Rectal smooth muscle tissue (tissue), 1 donor: ENCODE results near the gene MYO1E.
"Not testable (repeated sequence)": the region's sequence is repeated elsewhere in the genome, so short reads cannot be mapped to it uniquely, and the experiment has no call there.

Experiments used
- H3K27ac ChIP-seq: one replicate; pipeline ENCODE4 v1.7.0; 2013; ENCODE audit warnings: low read depth, low read length, inconsistent platforms
- H3K27me3 ChIP-seq: one replicate; pipeline ENCODE4 v1.7.0; 2013; ENCODE audit warnings: low read length; ENCODE audit not compliant: control insufficient read depth, insufficient read depth
- H3K36me3 ChIP-seq: one replicate; pipeline ENCODE4 v1.7.0; 2013; ENCODE audit warnings: low read length; ENCODE audit not compliant: control insufficient read depth, insufficient read depth
- H3K4me1 ChIP-seq: one replicate; pipeline ENCODE4 v1.7.0; 2013; ENCODE audit warnings: low read length; ENCODE audit not compliant: control insufficient read depth, insufficient read depth
- H3K4me3 ChIP-seq: one replicate; pipeline ENCODE4 v1.7.0; 2013; ENCODE audit warnings: low read length
- H3K9ac ChIP-seq: one replicate; pipeline ENCODE4 v1.7.0; 2013; ENCODE audit warnings: low read length

Gene MYO1E

DNA sequence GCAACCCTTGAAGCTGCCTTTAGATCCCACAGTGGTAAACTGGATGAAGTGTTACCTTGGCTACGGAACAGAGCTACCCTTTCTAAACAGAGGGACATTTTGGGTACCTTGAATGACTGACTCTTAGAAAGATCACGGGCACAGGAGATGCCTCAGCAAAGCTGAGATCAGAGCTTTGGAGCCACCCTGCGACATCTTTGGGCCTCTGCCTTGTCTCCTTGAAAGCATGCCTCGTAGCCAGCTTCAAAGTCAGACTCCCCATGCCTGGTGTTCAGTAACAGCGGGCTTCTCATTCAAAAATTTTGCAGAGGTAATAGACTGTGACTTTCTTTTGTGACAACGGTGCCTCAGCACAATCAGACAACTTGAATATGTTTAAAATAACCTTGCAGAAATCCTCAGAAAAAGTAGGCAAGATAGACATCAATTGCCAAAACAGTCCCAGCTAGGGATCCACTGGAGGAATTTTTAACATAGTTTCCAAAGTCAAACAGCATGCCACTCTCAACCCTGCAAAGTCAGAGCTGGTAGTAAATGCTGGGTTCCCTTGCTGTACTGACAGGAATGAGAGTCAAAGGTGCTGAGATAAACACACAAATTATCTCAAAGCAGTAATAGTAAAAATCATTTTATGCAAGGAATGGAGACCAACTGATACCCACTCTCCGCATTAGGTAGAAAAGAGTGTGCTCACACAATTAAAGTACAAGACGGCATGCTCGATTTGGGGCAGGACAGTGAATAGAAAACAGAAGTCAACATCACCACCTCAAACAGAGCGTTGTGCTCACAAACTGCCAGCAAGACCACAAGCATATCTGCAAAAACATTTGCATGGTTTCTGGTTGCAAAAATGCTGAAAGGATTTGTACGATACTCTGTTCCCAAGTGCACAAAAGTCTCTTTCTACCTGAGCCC is 82.1 kb downstream of the MYO1E start:
- H3K36me3 ChIP-seq = no peaks in the 10 kb centered on the region
- H3K4me1 ChIP-seq = no peaks in the 10 kb centered on the region
- no peaks in the 10 kb centered on the region for H3K27me3 ChIP-seq
- no peak overlapping the region for H3K27ac ChIP-seq
- H3K4me3 ChIP-seq = no peak overlapping the region
- no peak overlapping the region for H3K9ac ChIP-seq

GRCh38 chr15:59289574-59289973 is 83.1 kb downstream of the MYO1E start:
- Histone ChIP-seq H3K4me3 (no peak overlapping the region), H3K27me3 (no peaks in the 10 kb centered on the region), H3K36me3 (no peaks in the 10 kb centered on the region), H3K27ac (no peak overlapping the region), H3K9ac (no peak overlapping the region), H3K4me1 (no peaks in the 10 kb centered on the region)

- Histone ChIP-seq H3K27ac (no peak overlapping the region), H3K4me1 (no peaks in the 10 kb centered on the region), H3K27me3 (no peaks in the 10 kb centered on the region), H3K9ac (no peak overlapping the region), H3K36me3 (no peaks in the 10 kb centered on the region), H3K4me3 (no peak overlapping the region)
These were observed 88.8 kb downstream of the MYO1E start for GRCh38 chr15:59283717-59284391.

- H3K4me3 ChIP-seq = no peak overlapping the region
- H3K27me3 ChIP-seq = no peaks in the 10 kb centered on the region
- H3K4me1 ChIP-seq = no peaks in the 10 kb centered on the region
- no peak overlapping the region for H3K27ac ChIP-seq
- H3K9ac ChIP-seq = no peak overlapping the region
- no peaks in the 10 kb centered on the region for H3K36me3 ChIP-seq
These were observed 89.9 kb downstream of the MYO1E start for GRCh38 chr15:59282515-59283337.

GRCh38 chr15:59281699-59282098 is 91.0 kb downstream of the MYO1E start:
- Histone ChIP-seq H3K36me3 (no peaks in the 10 kb centered on the region), H3K4me3 (no peak overlapping the region), H3K9ac (no peak overlapping the region), H3K27me3 (no peaks in the 10 kb centered on the region), H3K4me1 (no peaks in the 10 kb centered on the region), H3K27ac (no peak overlapping the region)

GRCh38 chr15:59280855-59281254 is 91.8 kb downstream of the MYO1E start:
- H3K27ac ChIP-seq = no peak overlapping the region
- no peaks in the 10 kb centered on the region for H3K4me1 ChIP-seq
- no peak overlapping the region for H3K9ac ChIP-seq

DNA sequence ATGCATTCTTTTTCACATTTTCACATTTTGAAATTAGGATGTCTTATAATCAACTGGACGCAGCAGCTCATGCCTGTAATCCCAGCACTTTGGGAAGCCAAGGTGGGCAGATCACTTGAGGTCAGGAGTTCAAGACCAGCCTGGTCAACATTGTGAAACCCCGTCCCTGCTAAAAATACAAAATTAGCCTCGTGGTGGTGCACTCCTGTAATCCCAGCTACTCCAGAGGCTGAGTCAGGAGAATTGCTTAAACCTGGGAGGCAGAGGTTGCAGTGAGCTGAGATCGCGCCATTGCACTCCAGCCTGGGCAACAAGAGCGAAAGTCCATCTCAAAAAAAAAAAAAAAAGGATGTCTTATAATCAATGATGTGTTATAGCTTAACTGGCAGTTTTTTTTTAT is 92.4 kb downstream of the MYO1E start:
- not testable (repeated sequence) for H3K9ac ChIP-seq, H3K4me1 ChIP-seq, H3K36me3 ChIP-seq, H3K4me3 ChIP-seq, H3K27ac ChIP-seq, H3K27me3 ChIP-seq

More at GRCh38 chr15:59280855-59281254, 91.8 kb downstream of the MYO1E start:
- H3K36me3 ChIP-seq = no peaks in the 10 kb centered on the region
- H3K27me3 ChIP-seq = no peaks in the 10 kb centered on the region
- no peak overlapping the region for H3K4me3 ChIP-seq

DNA sequence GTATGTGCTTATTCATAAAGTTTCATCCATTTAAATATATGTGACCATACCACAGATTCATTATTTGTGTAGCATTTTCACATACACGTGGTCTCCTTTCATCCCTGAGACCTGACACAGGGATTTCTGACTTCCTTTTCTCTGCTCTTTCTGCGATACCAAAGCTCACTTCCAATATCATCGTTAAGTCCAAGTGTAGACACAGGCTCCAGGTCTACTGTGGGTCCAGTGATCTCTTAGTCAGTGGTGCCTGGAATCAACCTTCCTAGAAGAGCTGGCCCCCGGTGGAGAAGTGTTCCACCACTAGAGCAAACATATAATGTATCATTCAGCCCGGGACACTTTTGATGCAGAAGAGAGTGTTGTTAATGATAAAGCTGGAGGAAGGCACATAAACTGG is 93.6 kb downstream of the MYO1E start:
- H3K27me3 ChIP-seq = no peaks in the 10 kb centered on the region
- H3K27ac ChIP-seq = no peak overlapping the region
- H3K4me1 ChIP-seq = no peaks in the 10 kb centered on the region
- H3K9ac ChIP-seq = no peak overlapping the region
- no peaks in the 10 kb centered on the region for H3K36me3 ChIP-seq
- H3K4me3 ChIP-seq = no peak overlapping the region

DNA sequence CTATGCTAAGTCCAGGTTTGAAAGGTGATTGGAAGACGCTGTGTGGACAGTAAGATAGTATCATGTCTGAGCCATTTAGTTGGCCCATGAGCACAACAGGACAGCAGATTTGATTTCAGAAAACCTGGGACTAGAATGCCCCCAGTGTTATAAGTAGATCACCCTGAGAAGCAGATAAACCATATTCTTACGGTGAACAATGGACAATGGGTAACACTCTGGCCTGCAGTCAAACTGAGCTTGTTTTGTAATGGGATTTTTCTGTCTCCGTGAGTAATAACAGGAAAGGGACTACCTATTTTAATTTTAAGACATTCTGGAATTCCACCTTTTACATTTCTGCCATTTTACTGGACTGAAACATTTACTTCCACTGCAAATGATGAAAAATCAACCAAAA is 94.6 kb downstream of the MYO1E start:
- Histone ChIP-seq H3K9ac (no peak overlapping the region), H3K4me1 (no peaks in the 10 kb centered on the region), H3K4me3 (no peak overlapping the region), H3K36me3 (no peaks in the 10 kb centered on the region), H3K27me3 (no peaks in the 10 kb centered on the region), H3K27ac (no peak overlapping the region)

DNA sequence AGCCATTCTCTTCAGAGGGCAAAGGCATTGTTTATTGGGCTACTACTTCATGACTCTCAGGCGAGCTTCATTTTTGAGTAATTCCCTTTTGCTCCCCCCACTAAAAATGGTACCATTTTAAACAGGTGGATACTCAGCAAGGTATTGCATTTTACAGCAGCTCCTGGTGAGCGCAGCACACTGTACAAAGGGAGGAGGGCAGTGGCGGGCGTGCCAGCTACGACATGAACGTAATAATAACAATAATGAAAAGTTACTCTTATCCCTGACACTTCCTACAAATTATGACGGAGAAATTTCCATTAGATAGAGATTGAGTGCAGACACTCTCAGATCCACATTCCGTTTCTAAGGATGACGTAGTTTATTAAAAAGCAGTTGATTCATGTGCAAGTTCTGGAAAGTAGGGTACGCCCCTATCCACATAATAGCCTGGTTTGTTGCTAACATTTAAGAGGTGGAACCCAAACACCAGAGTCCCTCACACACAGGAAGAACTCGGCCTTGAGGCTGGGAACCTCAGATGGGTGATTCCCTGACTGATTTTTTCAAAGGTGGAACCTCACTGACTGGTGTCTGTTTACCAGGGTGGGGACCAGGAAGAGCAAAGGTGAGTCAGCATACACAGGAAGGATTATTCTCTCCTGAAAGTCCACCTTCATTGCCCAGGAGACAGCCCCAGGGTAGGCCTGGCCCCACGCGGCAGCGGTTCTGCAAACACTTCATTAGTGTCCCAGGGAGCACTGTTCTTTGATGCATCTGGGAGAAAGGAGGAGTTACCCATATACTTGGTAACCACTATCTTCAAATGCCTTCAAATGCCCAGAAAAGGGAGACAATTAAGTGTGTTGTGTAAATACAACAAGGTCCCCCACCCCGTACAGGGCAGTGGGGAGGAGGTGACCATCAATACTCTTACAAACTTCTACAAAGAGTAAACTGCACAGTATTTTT is 96.2 kb downstream of the MYO1E start:
- no peak overlapping the region for H3K27ac ChIP-seq
- H3K9ac ChIP-seq = no peak overlapping the region

GRCh38 chr15:59274126-59274970 is 98.3 kb downstream of the MYO1E start:
- no peaks in the 10 kb centered on the region for H3K27me3 ChIP-seq
- H3K27ac ChIP-seq = no peak overlapping the region
- no peaks in the 10 kb centered on the region for H3K36me3 ChIP-seq
- H3K9ac ChIP-seq = no peak overlapping the region
- H3K4me1 ChIP-seq = no peaks in the 10 kb centered on the region
- H3K4me3 ChIP-seq = no peak overlapping the region

More for the DNA sequence above, 96.2 kb downstream of the MYO1E start:
- H3K4me3 ChIP-seq = no peak overlapping the region
- no peaks in the 10 kb centered on the region for H3K4me1 ChIP-seq
- no peaks in the 10 kb centered on the region for H3K36me3 ChIP-seq
- H3K27me3 ChIP-seq = no peaks in the 10 kb centered on the region
